GM12801 (cell line): ENCODE measurements around the gene EBI3.

Experiments
- CTCF ChIP-seq: IDR thresholded peaks from one replicate; pipeline ENCODE4 v1.5.1; 2011; ENCODE audit warnings: control low read depth; ENCODE audit not compliant: insufficient read length; ENCODE audit errors: extremely low read depth

EBI3 gene

GRCh38 chr19:4260613-4261191 lies 31.4 kb downstream of the EBI3 start:
- TF ChIP-seq CTCF: no peak

DNA sequence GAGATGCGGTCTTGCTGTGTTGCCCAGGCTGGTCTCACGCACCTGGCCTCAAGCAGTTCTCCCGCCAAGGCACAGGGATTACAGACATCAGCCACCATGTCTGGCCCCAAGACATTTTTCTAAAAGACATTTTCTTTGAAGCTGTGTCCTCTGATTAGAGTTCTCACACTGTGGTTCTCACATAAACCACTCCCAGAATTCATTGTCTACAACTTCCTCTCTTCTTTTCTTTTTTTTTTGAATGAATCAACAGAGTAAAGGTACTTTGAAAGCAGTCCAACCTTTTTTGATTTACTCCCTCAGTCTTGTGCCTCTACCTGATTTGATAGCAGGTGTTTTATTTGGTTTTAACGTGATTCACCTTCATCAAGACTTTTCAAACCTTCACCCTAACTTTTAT lies 35.5 kb downstream of the EBI3 start:
- TF ChIP-seq CTCF: no peak

GRCh38 chr19:4266253-4267000 lies 37.1 kb downstream of the EBI3 start:
- TF ChIP-seq CTCF: no peak

GRCh38 chr19:4267101-4267900 lies 38.0 kb downstream of the EBI3 start:
- TF ChIP-seq CTCF: no peak

DNA sequence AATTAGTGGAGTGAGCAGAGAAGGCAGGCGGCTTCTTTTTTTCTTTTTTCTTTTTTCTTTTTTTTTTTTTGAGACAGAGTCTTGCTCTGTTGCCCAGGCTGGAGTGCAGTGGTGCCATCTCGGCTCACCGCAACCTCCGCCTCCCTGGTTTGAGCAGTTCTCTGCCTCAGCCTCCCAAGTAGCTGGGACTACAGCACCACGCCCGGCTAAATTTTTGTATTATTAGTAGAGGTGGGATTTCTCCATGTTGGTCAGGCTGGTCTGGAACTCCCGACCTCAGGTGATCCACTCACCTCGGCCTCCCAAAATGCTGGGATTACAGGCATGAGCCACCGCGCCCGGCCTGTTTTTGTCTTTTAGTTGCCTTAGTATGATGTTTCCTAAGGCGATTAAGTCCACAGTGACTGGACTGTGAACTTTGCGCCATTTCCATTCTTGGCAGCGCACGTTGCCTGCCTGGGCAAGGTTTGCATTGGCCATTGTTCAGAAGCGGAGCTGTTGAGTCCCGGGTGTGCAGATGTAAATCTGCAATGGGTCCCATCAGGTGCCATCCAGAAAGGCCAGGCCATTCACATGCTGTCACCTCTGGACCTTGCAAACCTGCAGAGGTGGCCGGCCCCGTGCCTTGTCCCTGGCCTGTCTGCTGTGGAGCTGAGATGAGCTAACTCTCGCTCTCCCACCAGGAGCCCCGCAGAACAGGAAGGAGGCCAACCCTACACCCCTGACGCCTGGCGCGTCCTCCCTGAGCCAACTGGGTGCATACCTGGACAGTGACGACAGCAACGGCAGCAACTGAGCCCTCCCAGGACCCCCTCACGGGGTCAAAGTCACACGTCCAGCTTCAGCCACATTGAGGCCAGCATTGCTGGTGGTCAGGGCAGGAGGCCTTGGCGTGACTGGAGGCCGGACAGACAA lies 38.8 kb downstream of the EBI3 start:
- no peak for TF ChIP-seq CTCF

- TF ChIP-seq CTCF: no peak
Measured at GRCh38 chr19:4268816-4269430, 39.6 kb downstream of the EBI3 start.
